Panc1 (cell line): ENCODE data around the gene FKBP1A. TPM values are rescaled to one million over a fixed set of nuclear protein-coding genes. Genes with fewer than 3 reads are reported as not detected.

ENCODE experiments used
- ATAC-seq: fragments of 200-7000 bp; cut with Tn5 transposase; 2 replicates; pipeline ENCODE4 v1.9.1; 2020; ENCODE audit warnings: mild to moderate bottlenecking, moderate library complexity
- BruUV-seq: library from RNA; stranded (reverse); fragments of 400-500 nt; replicated peaks from 2 replicates; lab custom pipeline; 2021; lab: Mats Ljungman, UMichigan
- CTCF ChIA-PET: fragments of 300-600 bp; sonication (Branson Sonifier 250); formaldehyde crosslinking; loops from one replicate; lab custom pipeline; 2022; ENCODE audit warnings: antibody characterized with exemption; lab: Charles Lee
- POLR2A ChIA-PET: fragments of 300-600 bp; sonication (Branson Sonifier 250); formaldehyde crosslinking; loops from one replicate; lab custom pipeline; 2022; ENCODE audit warnings: antibody characterized with exemption; lab: Charles Lee
- DNase-seq: peaks from one replicate; pipeline ENCODE4 v3.0.0-alpha.2; 2010; ENCODE audit warnings: low read depth, low spot score
- H3K27ac ChIP-seq: 2 replicates; pipeline ENCODE4 v1.5.1; 2011; ENCODE audit warnings: mild to moderate bottlenecking, low read length, inconsistent platforms
- H3K27me3 ChIP-seq: fragments of 200-500 bp; sonication (Bioruptor generic); 2 replicates; pipeline ENCODE4 v1.6.0; 2014; ENCODE audit warnings: low read length, inconsistent platforms; ENCODE audit not compliant: control insufficient read depth, insufficient read depth
- H3K36me3 ChIP-seq: fragments of 200-500 bp; sonication (Bioruptor generic); 2 replicates; pipeline ENCODE4 v1.5.1; 2014; ENCODE audit warnings: inconsistent platforms, mild to moderate bottlenecking, low read length, moderate library complexity; ENCODE audit not compliant: control insufficient read depth, insufficient read depth
- H3K4me1 ChIP-seq: 2 replicates; pipeline ENCODE4 v1.5.1; 2011; ENCODE audit warnings: inconsistent platforms, mild to moderate bottlenecking, low read length, moderate library complexity; ENCODE audit not compliant: control insufficient read depth, insufficient read depth
- H3K4me3 ChIP-seq, 2 experiments: 2 replicates each; pipeline ENCODE4 v1.5.1; 2011 to 2012; ENCODE audit warnings: low read depth in 2 of 2, low read length in 2 of 2, mild to moderate bottlenecking in 2 of 2, inconsistent platforms in 1 of 2, moderate library complexity in 1 of 2
- H3K9me3 ChIP-seq: fragments of 200-500 bp; sonication (Bioruptor generic); 2 replicates; pipeline ENCODE4 v1.5.1; 2014; ENCODE audit warnings: low read depth, mild to moderate bottlenecking, inconsistent platforms, low read length, moderate library complexity; ENCODE audit not compliant: control insufficient read depth, insufficient read depth
- CTCF ChIP-seq: fragments of 450-650 bp; IDR thresholded peaks from 2 replicates; pipeline ENCODE4 v1.5.1; 2017; ENCODE audit warnings: mild to moderate bottlenecking
- POLR2AphosphoS5 ChIP-seq: IDR thresholded peaks from 2 replicates; pipeline ENCODE4 v1.6.1; 2012; ENCODE audit warnings: mild to moderate bottlenecking, low read depth, low read length, moderate library complexity
- REST ChIP-seq, 2 experiments: IDR thresholded peaks; 2 replicates each; pipeline ENCODE4 v1.6.1; 2011 to 2012; ENCODE audit warnings: low read depth in 2 of 2, control low read depth in 1 of 2, low read length in 1 of 2, mild to moderate bottlenecking in 1 of 2, moderate library complexity in 1 of 2; ENCODE audit not compliant: insufficient read depth in 1 of 2
- SIN3A ChIP-seq: IDR thresholded peaks from 2 replicates; pipeline ENCODE4 v1.6.1; 2012; ENCODE audit warnings: low read depth, mild to moderate bottlenecking, low read length, moderate library complexity, borderline replicate concordance; ENCODE audit not compliant: insufficient read depth
- TCF7L2 ChIP-seq: IDR thresholded peaks from 2 replicates; pipeline ENCODE4 v1.6.1; 2011; ENCODE audit warnings: mild to moderate bottlenecking, low read depth, low read length, inconsistent platforms
- in situ Hi-C: cut with HindIII; loops from 2 replicates; pipeline ENCODE4 v1.10.0; 2016; ENCODE audit warnings: low sequenced_read_pairs, low pct_unique_long_range_greater_than_20kb
- intact Hi-C: fragments of 100-400 bp; cut with micrococcal nuclease; formaldehyde crosslinking; loops from one replicate; pipeline ENCODE4 v1.10.0; 2022; ENCODE audit not compliant: unreplicated experiment
- total RNA-seq: library from RNA; stranded (reverse); gene quantifications from one replicate; pipeline ENCODE4 v1.2.1, GENCODE V29; 2021; ENCODE audit not compliant: unreplicated experiment

The FKBP1A gene
- total RNA-seq, 1 experiment from 2014 or later: 695 TPM

- Histone ChIP-seq H3K36me3 (no peaks in the 10 kb centered on the region), H3K9me3 (peaks cover 18% of the 10 kb centered on the region; the same call in 1 of the 2 replicates), H3K27ac (peak overlapping the region; percentile 100), H3K27me3 (no peaks in the 10 kb centered on the region), H3K4me3 (no peak overlapping the region), H3K4me1 (peaks cover 42% of the 10 kb centered on the region)
- CTCF ChIA-PET: no interaction called here
- ATAC-seq (no peak), DNase-seq (no peak)
- no TSS peak for BruUV-seq
- TF ChIP-seq TCF7L2 (no peak), CTCF (no peak), SIN3A (no peak), POLR2AphosphoS5 (no peak), REST (IDR thresholded peaks at IDR 0.05; ENCODE audit: insufficient read depth in 1 of 2, low read depth in 2 of 2, low read length in 1 of 2) (no peak)
- intact Hi-C loops: no loop called here
- POLR2A ChIA-PET: no interaction called here
- in situ Hi-C loops: no loop called here
Observed at GRCh38 chr20:1418350-1418749, 25.5 kb upstream of the FKBP1A start.

- Histone ChIP-seq H3K36me3 (no peaks in the 10 kb centered on the region), H3K27me3 (no peaks in the 10 kb centered on the region), H3K27ac (peak overlapping the region; percentile 100), H3K4me1 (peaks cover 44% of the 10 kb centered on the region), H3K4me3 (no peak overlapping the region), H3K9me3 (peaks cover 18% of the 10 kb centered on the region; the same call in 1 of the 2 replicates)
- POLR2A ChIA-PET: no interaction called here
- TF ChIP-seq TCF7L2: no peak
- no peak for TF ChIP-seq CTCF
- TF ChIP-seq REST (IDR thresholded peaks at IDR 0.05; ENCODE audit: insufficient read depth in 1 of 2, low read depth in 2 of 2, low read length in 1 of 2): no peak
- TF ChIP-seq SIN3A: no peak
- TF ChIP-seq POLR2AphosphoS5: no peak
- in situ Hi-C loops (no loop called here), intact Hi-C loops (no loop called here)
- no TSS peak for BruUV-seq
- ATAC-seq: no peak
- DNase-seq: no peak
- CTCF ChIA-PET: no interaction called here
Observed at GRCh38 chr20:1417790-1418189, 24.9 kb upstream of the FKBP1A start.
